Superior temporal gyrus (tissue), 1 donor: Measurements from ENCODE around the gene PSORS1C1.

Experiments
- DNase-seq: peaks from one replicate; pipeline ENCODE4 v3.0.0-alpha.2; 2016; ENCODE audit errors: extremely low spot score

The PSORS1C1 gene

GRCh38 chr6:31126396-31127175 is 12.0 kb downstream of the PSORS1C1 start:
- DNase-seq = no peak

- peak; percentile 69 for DNase-seq
Measured at GRCh38 chr6:31128093-31128676, 13.6 kb downstream of the PSORS1C1 start.

GRCh38 chr6:31129130-31129529 is 14.5 kb downstream of the PSORS1C1 start:
- DNase-seq = no peak

GRCh38 chr6:31130751-31131150 is 16.2 kb downstream of the PSORS1C1 start:
- no peak for DNase-seq

- DNase-seq = no peak
Measured at GRCh38 chr6:31131595-31131994, 17.0 kb downstream of the PSORS1C1 start.

- DNase-seq = no peak
Measured at GRCh38 chr6:31132806-31133205, 18.2 kb downstream of the PSORS1C1 start.

GRCh38 chr6:31135710-31136109 is 21.1 kb downstream of the PSORS1C1 start:
- DNase-seq = no peak

GRCh38 chr6:31138982-31139381 is 24.4 kb downstream of the PSORS1C1 start, which contains the start of gene PSORS1C2:
TSS of gene PSORS1C2 (minus strand) at chr6:31139066. CDS start at chr6:31139026, 40 bp downstream.
- no peak for DNase-seq

GRCh38 chr6:31139599-31139998 is 25.0 kb downstream of the PSORS1C1 start:
- no peak for DNase-seq

- DNase-seq = no peak
Measured at GRCh38 chr6:31140643-31141042, 26.0 kb downstream of the PSORS1C1 start.

- no peak for DNase-seq
Measured at GRCh38 chr6:31142361-31142761, 27.8 kb downstream of the PSORS1C1 start.

GRCh38 chr6:31143148-31143547 is 28.5 kb downstream of the PSORS1C1 start:
- no peak for DNase-seq

GRCh38 chr6:31144296-31144969 is 29.8 kb downstream of the PSORS1C1 start:
- no peak for DNase-seq

- no peak for DNase-seq
Measured at GRCh38 chr6:31144970-31145340, 30.4 kb downstream of the PSORS1C1 start.

GRCh38 chr6:31145386-31145785 is 30.8 kb downstream of the PSORS1C1 start:
- DNase-seq = no peak

GRCh38 chr6:31149827-31150447 is 35.3 kb downstream of the PSORS1C1 start:
- no peak for DNase-seq

GRCh38 chr6:31152781-31153180 is 38.2 kb downstream of the PSORS1C1 start:
- no peak for DNase-seq

GRCh38 chr6:31154436-31154835 is 39.8 kb downstream of the PSORS1C1 start:
- DNase-seq = no peak

GRCh38 chr6:31156641-31157040 is 42.0 kb downstream of the PSORS1C1 start:
- no peak for DNase-seq

- DNase-seq = no peak
Measured at GRCh38 chr6:31157513-31158139, 43.0 kb downstream of the PSORS1C1 start, which contains the start of gene CCHCR1. TSS of gene CCHCR1 (minus strand) at chr6:31157802. CDS start at chr6:31157600, 202 bp downstream.

GRCh38 chr6:31158140-31158862 is 43.7 kb downstream of the PSORS1C1 start, which contains the start of gene TCF19:
TSS of gene TCF19 (plus strand) at chr6:31158589. CDS start at chr6:31159470, 881 bp downstream.
- peak; percentile 97 for DNase-seq
